ENCODE measurements around the gene XRRA1. TPM values are rescaled to one million over a fixed set of nuclear protein-coding genes. Genes with fewer than 3 reads are reported as not detected.
A peak's percentile ranks its signal among the peaks of the same experiment; 100 is the strongest.

XRRA1 gene
- total and polyA plus RNA-seq, 2 of the 13 experiments (the other 11 are each of a cell fraction or from before 2014, with no cell fraction given), result 7.6 to 10.5 TPM

GRCh38 chr11:74989260-74989638 is 40.4 kb upstream of the XRRA1 start (continued):
- TF ChIP-seq BORCS8-MEF2B (CRISPR knock-in tag; IDR thresholded peaks at IDR 0.05), result peak; percentile 12; the same call in 1 of the 2 replicates

- Histone ChIP-seq H3K4me1 (ENCODE audit: insufficient read depth, low read length) (peaks cover 39% of the 10 kb centered on the region), H3K9me3 (ENCODE audit: low read length) (no peaks in the 10 kb centered on the region), H3K36me3 (replicated peaks in 1 of 2; ENCODE audit: control insufficient read depth in 1 of 2, insufficient read depth in 2 of 2, low read length in 2 of 2) (no peaks in the 10 kb centered on the region; a peak in 1 of 5 replicates), H3K4me3 (replicated peaks in 1 of 3; ENCODE audit: insufficient read depth in 1 of 3, low read depth in 2 of 3, low read length in 3 of 3) (peak within 1 kb of the TSS; percentile 76 to 78 (median 78)), H3K27me3 (ENCODE audit: control insufficient read depth in 1 of 2, insufficient read depth in 2 of 2, low read length in 2 of 2) (no peaks in the 10 kb centered on the region), H4K20me1 (ENCODE audit: insufficient read depth, low read length) (no peaks in the 10 kb centered on the region), H2AFZ (ENCODE audit: low read length) (peak within 1 kb of the TSS; percentile 66), H3K4me2 (ENCODE audit: low read depth, low read length) (peak within 1 kb of the TSS; percentile 73), H3K79me2 (ENCODE audit: insufficient read depth, low read length) (peaks cover 21% of the 10 kb centered on the region), H3K9ac (ENCODE audit: insufficient read depth, low read depth, low read length) (peak within 1 kb of the TSS; percentile 83), H3K27ac (ENCODE audit: extremely low read length, insufficient read depth, low read length) (peak within 1 kb of the TSS; percentile 77)
- WGBS (ENCODE audit: low lambda C conversion rate), result under 1% methylated on average over 27 of the region's 46 CpGs
- DNase-seq (ENCODE audit: low spot score) (peak; percentile 77), ATAC-seq (peak; percentile 93), FAIRE-seq (no peak)
- POLR2A ChIA-PET, result interaction anchor here (0.6 to 1.8 kb wide), 12 partner anchors 9 to 1876 kb away, joined by 3 to 8 read pairs (median 3); partner anchors contain the start of genes C2CD3, PPME1, SPCS2 and XRRA1
- in situ Hi-C loops (cut with HindIII; ENCODE audit: extremely low pct_ligation_motif_present, low pct_unique_long_range_greater_than_20kb), result no loop called here
- intact Hi-C loops (cut with micrococcal nuclease; ENCODE audit: unreplicated experiment), result loop anchor here (1.0 kb wide), 1 partner anchor 39 kb away; the partner anchor contains the start of genes SPCS2 and XRRA1
- no TSS peak for BruUV-seq (replicated peaks)
- CTCF ChIA-PET (ENCODE audit: low intra/inter-chr PET ratio, low total read pairs), result no interaction called here
- TF ChIP-seq GFI1 (CRISPR knock-in tag; IDR thresholded peaks at IDR 0.05; ENCODE audit: borderline replicate concordance) (peak; percentile 26; the same call in 1 of the 2 replicates), KDM5A (IDR thresholded peaks at IDR 0.05; ENCODE audit: borderline replicate concordance, low read length) (peak; percentile 48; the same call in 1 of the 2 replicates), AHR (CRISPR knock-in tag; IDR thresholded peaks at IDR 0.05) (0 out of 2 replicates have a peak, but pooled peaks have one; percentile 5), CC2D1A (CRISPR knock-in tag; IDR thresholded peaks at IDR 0.05) (no peak), ZNF232 (CRISPR knock-in tag; IDR thresholded peaks at IDR 0.05; ENCODE audit: borderline replicate concordance) (peak; percentile 33; the same call in 1 of the 2 replicates), ZNF574 (CRISPR knock-in tag; IDR thresholded peaks at IDR 0.05) (peak; percentile 57; the same call in 1 of the 2 replicates), MTA3 (CRISPR knock-in tag; IDR thresholded peaks at IDR 0.05) (no peak), RXRA (CRISPR knock-in tag; IDR thresholded peaks at IDR 0.05) (peak; percentile 46; the same call in 1 of the 2 replicates), ZNF280D (CRISPR knock-in tag; IDR thresholded peaks at IDR 0.05) (0 out of 2 replicates have a peak, but pooled peaks have one; percentile 56), ZNF468 (CRISPR knock-in tag; IDR thresholded peaks at IDR 0.05) (0 out of 2 replicates have a peak, but pooled peaks have one; percentile 23), SNAPC2 (CRISPR knock-in tag; IDR thresholded peaks at IDR 0.05) (0 out of 2 replicates have a peak, but pooled peaks have one; percentile 27), ZNF883 (CRISPR knock-in tag; IDR thresholded peaks at IDR 0.05; ENCODE audit: not compliant biosample characterization) (peak; percentile 23), YY1 (IDR thresholded peaks at IDR 0.05; ENCODE audit: insufficient read depth, insufficient replicate concordance, low read depth, low read length) (peak; percentile 22), ZNF782 (CRISPR knock-in tag; IDR thresholded peaks at IDR 0.05; ENCODE audit: borderline replicate concordance) (peak; percentile 60; the same call in 1 of the 2 replicates), KMT2A (CRISPR knock-in tag; IDR thresholded peaks at IDR 0.05) (peak; percentile 73)
Observed at GRCh38 chr11:74988541-74989259, 39.8 kb upstream of the XRRA1 start, which contains the start of gene NEU3. Gene NEU3, plus strand, starts transcription at chr11:74988933. Its CDS starts 128 bp downstream, at chr11:74989061.
